Measurements from ENCODE around the gene MTRF1.

DNA sequence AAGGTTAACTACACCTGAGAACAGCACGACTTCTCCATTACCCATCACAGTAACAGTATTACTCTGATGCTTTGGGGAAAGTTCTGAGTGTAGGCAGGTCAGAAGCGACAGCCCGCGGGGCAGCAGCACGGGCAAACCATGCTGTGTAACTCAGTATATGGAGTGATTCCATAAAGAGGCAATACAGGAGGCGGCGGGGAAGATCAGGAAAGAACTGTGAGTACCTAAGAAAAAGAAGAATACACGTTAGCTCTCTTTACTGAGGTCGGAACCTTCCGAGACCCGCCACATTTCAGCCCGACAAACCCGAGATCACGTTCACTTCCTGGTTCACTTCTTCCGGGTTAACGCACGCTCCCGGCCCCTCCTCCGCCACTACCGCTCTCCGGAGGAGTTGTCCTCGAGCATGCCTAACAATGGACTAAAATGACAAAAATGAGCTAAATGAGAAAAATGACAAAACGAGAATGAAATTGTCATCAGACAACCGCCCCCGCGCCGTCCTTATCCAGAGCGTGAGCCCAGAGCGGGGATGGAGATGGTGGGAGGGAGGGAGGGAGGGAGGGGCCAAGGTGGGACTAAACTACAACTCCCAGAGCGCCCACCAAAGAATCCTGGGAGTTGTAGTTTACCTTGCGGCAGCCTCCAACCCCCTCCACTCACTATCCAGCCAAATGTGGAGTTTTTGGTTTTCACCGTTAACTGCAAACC, at the start of gene MTRF1:
- TF ChIP-seq, protein P1, sequence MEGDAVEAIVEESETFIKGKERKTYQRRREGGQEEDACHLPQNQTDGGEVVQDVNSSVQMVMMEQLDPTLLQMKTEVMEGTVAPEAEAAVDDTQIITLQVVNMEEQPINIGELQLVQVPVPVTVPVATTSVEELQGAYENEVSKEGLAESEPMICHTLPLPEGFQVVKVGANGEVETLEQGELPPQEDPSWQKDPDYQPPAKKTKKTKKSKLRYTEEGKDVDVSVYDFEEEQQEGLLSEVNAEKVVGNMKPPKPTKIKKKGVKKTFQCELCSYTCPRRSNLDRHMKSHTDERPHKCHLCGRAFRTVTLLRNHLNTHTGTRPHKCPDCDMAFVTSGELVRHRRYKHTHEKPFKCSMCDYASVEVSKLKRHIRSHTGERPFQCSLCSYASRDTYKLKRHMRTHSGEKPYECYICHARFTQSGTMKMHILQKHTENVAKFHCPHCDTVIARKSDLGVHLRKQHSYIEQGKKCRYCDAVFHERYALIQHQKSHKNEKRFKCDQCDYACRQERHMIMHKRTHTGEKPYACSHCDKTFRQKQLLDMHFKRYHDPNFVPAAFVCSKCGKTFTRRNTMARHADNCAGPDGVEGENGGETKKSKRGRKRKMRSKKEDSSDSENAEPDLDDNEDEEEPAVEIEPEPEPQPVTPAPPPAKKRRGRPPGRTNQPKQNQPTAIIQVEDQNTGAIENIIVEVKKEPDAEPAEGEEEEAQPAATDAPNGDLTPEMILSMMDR (IDR thresholded peaks at IDR 0.05): no peak
- peak in 1 of 2 donors; percentile 28 for TF ChIP-seq POLR2A (IDR thresholded peaks at IDR 0.05)

Measured in thyroid gland (tissue), 4 donors.